Sigmoid colon (tissue), 7 donors: ENCODE measurements around the gene EIF1AD. TPM values are rescaled to one million over a fixed set of nuclear protein-coding genes. Genes with fewer than 3 reads are reported as not detected.

Source experiments
- DNase-seq: peaks from one replicate; pipeline ENCODE4 v3.0.0-alpha.2; 2019
- H3K27ac ChIP-seq, 4 donors: fragments of 200-600 bp; sonication (generic); one replicate each; pipeline ENCODE4 v1.5.1; 2016 to 2019; ENCODE audit warnings: mild to moderate bottlenecking in 1 of 4
- H3K27me3 ChIP-seq, 3 donors: fragments of 200-600 bp; sonication (generic); one replicate each; pipeline ENCODE4 v1.5.1; 2019; ENCODE audit warnings: mild to moderate bottlenecking in 1 of 3
- H3K36me3 ChIP-seq, 4 donors: fragments of 200-600 bp; sonication (generic); one replicate each; pipeline ENCODE4 v1.5.1; 2016 to 2019
- H3K4me1 ChIP-seq, 4 donors: fragments of 200-600 bp; sonication (generic); one replicate each; pipeline ENCODE4 v1.5.1; 2017 to 2019
- H3K4me3 ChIP-seq, 4 donors: fragments of 200-600 bp; sonication (generic); one replicate each; pipeline ENCODE4 v1.5.1; 2017 to 2019; ENCODE audit warnings: mild to moderate bottlenecking in 2 of 4, moderate library complexity in 1 of 4
- H3K9me3 ChIP-seq, 4 donors: fragments of 200-600 bp in 3 of 4; sonication (generic) in 3 of 4; one replicate each; pipeline versions ENCODE4 v1.5.1 to v1.6.1; 2013 to 2019
- CTCF ChIP-seq, 4 experiments: fragments of 450-650 bp in 3 of 4; fragments of 200-600 bp in 1 of 4; IDR thresholded peaks; one replicate each; pipeline ENCODE4 v1.5.1; 2016 to 2019; ENCODE audit warnings: antibody characterized with exemption in 4 of 4, mild to moderate bottlenecking in 3 of 4, moderate library complexity in 2 of 4
- EP300 ChIP-seq, 4 donors: sonication (generic); formaldehyde crosslinking; IDR thresholded peaks; one replicate each; pipeline ENCODE4 v1.6.1; 2017; ENCODE audit warnings: antibody characterized with exemption in 4 of 4
- POLR2A ChIP-seq, 2 donors: fragments of 450-650 bp; IDR thresholded peaks; one replicate each; pipeline ENCODE4 v1.6.1; 2016; ENCODE audit warnings: antibody characterized with exemption in 2 of 2, mild to moderate bottlenecking in 2 of 2, moderate library complexity in 2 of 2
- POLR2AphosphoS5 ChIP-seq, 4 donors: sonication (generic); formaldehyde crosslinking; IDR thresholded peaks; one replicate each; pipeline ENCODE4 v1.6.1; 2017; ENCODE audit warnings: antibody characterized with exemption in 4 of 4
- WGBS, 2 donors: extraction: QIAGEN DNeasy Blood & Tissue Kit; methylation state at CpG; one replicate each; pipeline ENCODE4 v1.1.7; 2013; 5-methylcytosine and 5-hydroxymethylcytosine counted together
- intact Hi-C: fragments of 100-400 bp; cut with DNase I; formaldehyde crosslinking; loops from one replicate; pipeline ENCODE4 v1.15.1; 2023
- polyA plus RNA-seq, 3 donors: library from polyadenylated mRNA; stranded (reverse); fragments of 200-250 nt; gene quantifications; one replicate each; pipeline ENCODE4 v1.2.3, GENCODE V29; 2013
- total RNA-seq, 4 donors: library from RNA; depleted of rRNA; stranded (reverse); fragments of >200 nt; gene quantifications; one replicate each; pipeline ENCODE4 v1.1.0, GENCODE V29; 2016
- donor health status: healthy with polysubstance abuse.
- donor health status: Bipolar disorder and iron deficiency.
- donor health status: healthy.

EIF1AD gene
- total and polyA plus RNA-seq, 7 donors: 13.8 to 26.0 (median 20.4) TPM

GRCh38 chr11:65981972-65982823 is 19.8 kb downstream of the EIF1AD start:
- Histone ChIP-seq H3K9me3 (no peaks in the 10 kb centered on the region), H3K4me3 (no peak overlapping the region), H3K4me1 (no peaks in the 10 kb centered on the region), H3K27ac (no peak overlapping the region), H3K27me3 (no peaks in the 10 kb centered on the region), H3K36me3 (peaks cover 17 to 27% (median 21%) of the 10 kb centered on the region in 4 donors)
- peak; percentile 57 for DNase-seq
- 67 to 76% methylated on average over 16 of the region's 16 CpGs for WGBS, 2 donors
- intact Hi-C loops: loop anchor here (10.0 kb wide), 1 partner anchor 277 kb away; no protein-coding TSS in a partner anchor
- no peak for TF ChIP-seq EP300 (IDR thresholded peaks at IDR 0.05)
- TF ChIP-seq CTCF (IDR thresholded peaks at IDR 0.05): no peak
- TF ChIP-seq POLR2A (IDR thresholded peaks at IDR 0.05): no peak
- no peak for TF ChIP-seq POLR2AphosphoS5 (IDR thresholded peaks at IDR 0.05)

- Histone ChIP-seq H3K4me1 (no peaks in the 10 kb centered on the region), H3K4me3 (no peak overlapping the region), H3K9me3 (no peaks in the 10 kb centered on the region), H3K36me3 (peaks cover 27 to 37% (median 29%) of the 10 kb centered on the region in 4 donors), H3K27ac (no peak overlapping the region), H3K27me3 (no peaks in the 10 kb centered on the region)
- intact Hi-C loops: loop anchor here (10.0 kb wide), 1 partner anchor 276 kb away; no protein-coding TSS in a partner anchor
- peak; percentile 47 for DNase-seq
- no peak for TF ChIP-seq POLR2AphosphoS5 (IDR thresholded peaks at IDR 0.05)
- no peak for TF ChIP-seq POLR2A (IDR thresholded peaks at IDR 0.05)
- no peak for TF ChIP-seq EP300 (IDR thresholded peaks at IDR 0.05)
- 81 to 84% methylated on average over 12 of the region's 12 CpGs for WGBS, 2 donors
These were observed 20.7 kb downstream of the EIF1AD start for GRCh38 chr11:65981101-65981740.

- no peaks in the 10 kb centered on the region for H3K27me3 ChIP-seq
- no peaks in the 10 kb centered on the region for H3K9me3 ChIP-seq
- no peaks in the 10 kb centered on the region for H3K4me1 ChIP-seq
- WGBS, 2 donors: 87 to 92% methylated on average over 10 of the region's 10 CpGs
- H3K27ac ChIP-seq: no peak overlapping the region
- intact Hi-C loops: no loop called here
- no peak for DNase-seq
- TF ChIP-seq CTCF (IDR thresholded peaks at IDR 0.05) (no peak), EP300 (IDR thresholded peaks at IDR 0.05) (no peak), POLR2A (IDR thresholded peaks at IDR 0.05) (no peak), POLR2AphosphoS5 (IDR thresholded peaks at IDR 0.05) (no peak)
- no peak overlapping the region for H3K4me3 ChIP-seq
- H3K36me3 ChIP-seq: peaks cover 27 to 42% (median 29%) of the 10 kb centered on the region in 4 donors
These were observed 22.6 kb downstream of the EIF1AD start for GRCh38 chr11:65979261-65979759.

GRCh38 chr11:65978391-65979238 is 23.3 kb downstream of the EIF1AD start:
- WGBS, 2 donors: 89 to 93% methylated on average over 34 of the region's 34 CpGs
- Histone ChIP-seq H3K4me1 (no peaks in the 10 kb centered on the region), H3K27ac (no peak overlapping the region), H3K36me3 (peaks cover 28 to 44% (median 30%) of the 10 kb centered on the region in 4 donors), H3K4me3 (no peak overlapping the region), H3K9me3 (no peaks in the 10 kb centered on the region), H3K27me3 (no peaks in the 10 kb centered on the region)
- intact Hi-C loops: no loop called here
- no peak for TF ChIP-seq POLR2A (IDR thresholded peaks at IDR 0.05)
- no peak for TF ChIP-seq POLR2AphosphoS5 (IDR thresholded peaks at IDR 0.05)
- DNase-seq: no peak

GRCh38 chr11:65977621-65978390 is 24.2 kb downstream of the EIF1AD start:
- intact Hi-C loops: no loop called here
- Histone ChIP-seq H3K36me3 (peaks cover 30 to 52% (median 32%) of the 10 kb centered on the region in 4 donors), H3K27ac (no peak overlapping the region), H3K27me3 (no peaks in the 10 kb centered on the region), H3K4me1 (no peaks in the 10 kb centered on the region), H3K4me3 (no peak overlapping the region), H3K9me3 (no peaks in the 10 kb centered on the region)
- TF ChIP-seq POLR2AphosphoS5 (IDR thresholded peaks at IDR 0.05) (no peak), CTCF (IDR thresholded peaks at IDR 0.05) (no peak), EP300 (IDR thresholded peaks at IDR 0.05) (no peak), POLR2A (IDR thresholded peaks at IDR 0.05) (no peak)
- 93 to 94% methylated on average over 28 of the region's 29 CpGs for WGBS, 2 donors
- no peak for DNase-seq
